ENCODE data around the gene JCHAIN. TPM values are rescaled to one million over a fixed set of nuclear protein-coding genes. Genes with fewer than 3 reads are reported as not detected.
"Not testable (repeated sequence)": the region's sequence is repeated elsewhere in the genome, so short reads cannot be mapped to it uniquely, and the experiment has no call there.

Gene JCHAIN
- total and polyA plus RNA-seq, 5 donors from 2014 or later: 0.84 to 5.2 (median 1.7) TPM; not detected in 1

- not testable (repeated sequence) for H3K4me3 ChIP-seq (ENCODE audit: low read depth, low read length); H3K9me3 Mint-ChIP-seq
Observed at GRCh38 chr4:70702592-70702991, 36.3 kb upstream of the JCHAIN start.

GRCh38 chr4:70701271-70701670, 35.0 kb upstream of the JCHAIN start:
- peaks cover 20% of the 10 kb centered on the region for H3K4me1 ChIP-seq (ENCODE audit: control insufficient read depth, insufficient read depth, low read length, poor library complexity, severe bottlenecking)
- Mint-ChIP-seq H3K36me3 (no peaks in the 10 kb centered on the region), H3K9me3 (no peaks in the 10 kb centered on the region), H3K4me3 (no peak overlapping the region), H3K27me3 (peaks cover 21% of the 10 kb centered on the region), H3K4me1 (peaks cover 14 to 24% (median 17%) of the 10 kb centered on the region in 4 donors), H3K27ac (no peak overlapping the region)
- DNase-seq (no peak), ATAC-seq (ENCODE audit: low read depth in 2 of 2) (no peak)
- H3K27me3 ChIP-seq (ENCODE audit: control insufficient read depth, insufficient read depth, low read length): no peaks in the 10 kb centered on the region
- no peak overlapping the region for H3K27ac ChIP-seq (ENCODE audit: insufficient read depth, low read length, poor library complexity, severe bottlenecking)
- H3K36me3 ChIP-seq (ENCODE audit: control insufficient read depth, insufficient read depth, low read length): no peaks in the 10 kb centered on the region
- no peaks in the 10 kb centered on the region for H3K9me3 ChIP-seq (ENCODE audit: control insufficient read depth in 2 of 2, low read length in 2 of 2)
- H3K4me3 ChIP-seq (ENCODE audit: low read depth, low read length): no peak overlapping the region

More at GRCh38 chr4:70702592-70702991, 36.3 kb upstream of the JCHAIN start:
- peak overlapping the region in 1 of 4 donors; percentile 50 for H3K4me3 Mint-ChIP-seq
- H3K36me3 ChIP-seq (ENCODE audit: control insufficient read depth, insufficient read depth, low read length); DNase-seq; H3K27ac ChIP-seq (ENCODE audit: insufficient read depth, low read length, poor library complexity, severe bottlenecking); H3K9me3 ChIP-seq (ENCODE audit: control insufficient read depth in 2 of 2, low read length in 2 of 2); H3K36me3 Mint-ChIP-seq; H3K27me3 ChIP-seq (ENCODE audit: control insufficient read depth, insufficient read depth, low read length); ATAC-seq (ENCODE audit: low read depth in 2 of 2): not testable (repeated sequence)
- peak overlapping the region in 1 of 3 donors; percentile 21 for H3K27ac Mint-ChIP-seq
- H3K27me3 Mint-ChIP-seq: peaks cover 26% of the 10 kb centered on the region
- peaks cover 16 to 28% (median 20%) of the 10 kb centered on the region in 4 donors for H3K4me1 Mint-ChIP-seq
- peaks cover 24% of the 10 kb centered on the region for H3K4me1 ChIP-seq (ENCODE audit: control insufficient read depth, insufficient read depth, low read length, poor library complexity, severe bottlenecking)

GRCh38 chr4:70700712-70701111, 34.4 kb upstream of the JCHAIN start:
- Mint-ChIP-seq H3K27ac (no peak overlapping the region), H3K27me3 (peaks cover 15% of the 10 kb centered on the region), H3K9me3 (no peaks in the 10 kb centered on the region), H3K4me1 (peaks cover 9 to 19% (median 12%) of the 10 kb centered on the region in 4 donors), H3K4me3 (no peak overlapping the region), H3K36me3 (no peaks in the 10 kb centered on the region)
- no peak overlapping the region for H3K4me3 ChIP-seq (ENCODE audit: low read depth, low read length)
- DNase-seq: no peak
- H3K27me3 ChIP-seq (ENCODE audit: control insufficient read depth, insufficient read depth, low read length): no peaks in the 10 kb centered on the region
- no peaks in the 10 kb centered on the region for H3K36me3 ChIP-seq (ENCODE audit: control insufficient read depth, insufficient read depth, low read length)
- H3K27ac ChIP-seq (ENCODE audit: insufficient read depth, low read length, poor library complexity, severe bottlenecking): no peak overlapping the region
- peaks cover 15% of the 10 kb centered on the region for H3K4me1 ChIP-seq (ENCODE audit: control insufficient read depth, insufficient read depth, low read length, poor library complexity, severe bottlenecking)
- ATAC-seq (ENCODE audit: low read depth in 2 of 2): no peak
- H3K9me3 ChIP-seq (ENCODE audit: control insufficient read depth in 2 of 2, low read length in 2 of 2): no peaks in the 10 kb centered on the region

- not testable (repeated sequence) for H3K4me3 ChIP-seq (ENCODE audit: low read depth, low read length); H3K4me1 ChIP-seq (ENCODE audit: control insufficient read depth, insufficient read depth, low read length, poor library complexity, severe bottlenecking); H3K27ac Mint-ChIP-seq; H3K27me3 Mint-ChIP-seq; H3K27me3 ChIP-seq (ENCODE audit: control insufficient read depth, insufficient read depth, low read length); H3K4me1 Mint-ChIP-seq; H3K9me3 Mint-ChIP-seq; H3K4me3 Mint-ChIP-seq; H3K36me3 ChIP-seq (ENCODE audit: control insufficient read depth, insufficient read depth, low read length); H3K36me3 Mint-ChIP-seq; H3K27ac ChIP-seq (ENCODE audit: insufficient read depth, low read length, poor library complexity, severe bottlenecking); DNase-seq; ATAC-seq (ENCODE audit: low read depth in 2 of 2); H3K9me3 ChIP-seq (ENCODE audit: control insufficient read depth in 2 of 2, low read length in 2 of 2)
Observed at GRCh38 chr4:70698435-70698834, 32.1 kb upstream of the JCHAIN start.

GRCh38 chr4:70694633-70695032, 28.3 kb upstream of the JCHAIN start:
- H3K27ac Mint-ChIP-seq; DNase-seq; H3K9me3 ChIP-seq (ENCODE audit: control insufficient read depth in 2 of 2, low read length in 2 of 2); H3K27me3 Mint-ChIP-seq; H3K4me3 Mint-ChIP-seq; H3K9me3 Mint-ChIP-seq; H3K27ac ChIP-seq (ENCODE audit: insufficient read depth, low read length, poor library complexity, severe bottlenecking); ATAC-seq (ENCODE audit: low read depth in 2 of 2); H3K27me3 ChIP-seq (ENCODE audit: control insufficient read depth, insufficient read depth, low read length); H3K4me3 ChIP-seq (ENCODE audit: low read depth, low read length); H3K36me3 ChIP-seq (ENCODE audit: control insufficient read depth, insufficient read depth, low read length); H3K4me1 ChIP-seq (ENCODE audit: control insufficient read depth, insufficient read depth, low read length, poor library complexity, severe bottlenecking): not testable (repeated sequence)
- Mint-ChIP-seq H3K4me1 (peaks cover 4 to 19% (median 12%) of the 10 kb centered on the region in 4 donors), H3K36me3 (peaks cover 12% of the 10 kb centered on the region)

- Histone ChIP-seq H3K27ac (ENCODE audit: insufficient read depth, low read length, poor library complexity, severe bottlenecking) (no peak overlapping the region), H3K4me3 (ENCODE audit: low read depth, low read length) (no peak overlapping the region), H3K9me3 (ENCODE audit: control insufficient read depth in 2 of 2, low read length in 2 of 2) (no peaks in the 10 kb centered on the region), H3K36me3 (ENCODE audit: control insufficient read depth, insufficient read depth, low read length) (no peaks in the 10 kb centered on the region), H3K27me3 (ENCODE audit: control insufficient read depth, insufficient read depth, low read length) (no peaks in the 10 kb centered on the region), H3K4me1 (ENCODE audit: control insufficient read depth, insufficient read depth, low read length, poor library complexity, severe bottlenecking) (peaks cover 23% of the 10 kb centered on the region)
- Mint-ChIP-seq H3K36me3 (peaks cover 20% of the 10 kb centered on the region), H3K9me3 (peaks cover 0 to 4% (median 0%) of the 10 kb centered on the region in 7 donors), H3K4me3 (peak overlapping the region in 1 of 4 donors; percentile 33), H3K27ac (no peak overlapping the region), H3K27me3 (peaks cover 6% of the 10 kb centered on the region), H3K4me1 (peaks cover 9 to 42% (median 27%) of the 10 kb centered on the region in 4 donors)
- DNase-seq (no peak), ATAC-seq (ENCODE audit: low read depth in 2 of 2) (no peak)
Observed at GRCh38 chr4:70691661-70692060, 25.4 kb upstream of the JCHAIN start.

- Mint-ChIP-seq H3K4me1 (peaks cover 15 to 42% (median 27%) of the 10 kb centered on the region in 4 donors), H3K27ac (peak overlapping the region; percentile 99 to 100 (median 100)), H3K9me3 (peaks cover 0 to 4% (median 0%) of the 10 kb centered on the region in 7 donors), H3K36me3 (peaks cover 20% of the 10 kb centered on the region), H3K27me3 (peaks cover 6% of the 10 kb centered on the region), H3K4me3 (peak overlapping the region; percentile 95 to 100 (median 99))
- no peaks in the 10 kb centered on the region for H3K9me3 ChIP-seq (ENCODE audit: control insufficient read depth in 2 of 2, low read length in 2 of 2)
- DNase-seq (peak in 1 of 3 donors; percentile 13), ATAC-seq (ENCODE audit: low read depth in 2 of 2) (peak in 1 of 2 donors; percentile 2)
- peak overlapping the region; percentile 95 for H3K27ac ChIP-seq (ENCODE audit: insufficient read depth, low read length, poor library complexity, severe bottlenecking)
- peak overlapping the region; percentile 94 for H3K4me3 ChIP-seq (ENCODE audit: low read depth, low read length)
- H3K4me1 ChIP-seq (ENCODE audit: control insufficient read depth, insufficient read depth, low read length, poor library complexity, severe bottlenecking): peaks cover 23% of the 10 kb centered on the region
- peaks cover 2% of the 10 kb centered on the region for H3K27me3 ChIP-seq (ENCODE audit: control insufficient read depth, insufficient read depth, low read length)
- H3K36me3 ChIP-seq (ENCODE audit: control insufficient read depth, insufficient read depth, low read length): no peaks in the 10 kb centered on the region
Observed at GRCh38 chr4:70688795-70689231, 22.5 kb upstream of the JCHAIN start.
